IPS DF 4.7 (cell line): ENCODE data around the gene ZFAND3.
"Not testable (repeated sequence)": the region's sequence is repeated elsewhere in the genome, so short reads cannot be mapped to it uniquely, and the experiment has no call there.

ENCODE experiments used
- DNase-seq: peaks from one replicate; pipeline ENCODE4 v3.0.0-alpha.2; 2013; ENCODE audit warnings: low spot score; ENCODE audit errors: extremely low read depth

Gene ZFAND3

DNA sequence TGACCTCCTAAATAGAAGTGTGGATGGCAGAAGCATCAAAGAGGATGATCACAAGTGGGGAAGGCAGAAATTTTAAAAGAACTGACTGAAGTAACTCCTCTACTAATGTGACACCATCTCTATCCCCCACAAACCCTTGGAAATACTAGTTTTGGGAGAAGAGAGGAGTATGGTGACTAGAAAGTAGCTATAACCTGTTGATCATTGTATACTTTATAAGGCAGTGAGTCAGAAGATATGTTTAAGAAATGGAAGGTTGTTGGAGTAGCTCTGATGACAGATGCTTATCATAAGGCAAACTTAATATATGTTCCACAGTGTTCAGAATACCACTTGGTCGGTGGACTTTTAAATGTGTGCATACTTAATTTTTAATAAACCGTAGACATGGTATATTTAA is 116.6 kb downstream of the ZFAND3 start:
- DNase-seq = no peak

DNA sequence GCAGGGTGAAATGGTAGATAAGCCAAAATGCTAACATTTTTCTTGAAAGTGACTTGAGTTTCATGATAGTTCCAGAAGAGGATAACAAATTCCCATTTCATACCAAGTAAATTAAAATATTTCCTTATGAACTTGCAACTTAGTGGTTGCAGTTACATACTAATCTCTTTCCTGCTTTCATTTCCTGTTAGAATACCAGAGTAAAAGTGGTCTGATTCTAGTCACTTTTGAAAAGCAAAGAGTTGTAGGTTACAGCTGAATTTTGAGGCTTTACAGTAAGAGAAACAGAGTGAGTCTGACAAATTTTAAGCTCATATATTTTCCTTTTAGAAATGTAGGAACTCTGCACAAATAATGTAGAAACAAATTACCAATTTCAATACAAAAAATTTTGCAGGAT is 117.4 kb downstream of the ZFAND3 start:
- DNase-seq = no peak

DNA sequence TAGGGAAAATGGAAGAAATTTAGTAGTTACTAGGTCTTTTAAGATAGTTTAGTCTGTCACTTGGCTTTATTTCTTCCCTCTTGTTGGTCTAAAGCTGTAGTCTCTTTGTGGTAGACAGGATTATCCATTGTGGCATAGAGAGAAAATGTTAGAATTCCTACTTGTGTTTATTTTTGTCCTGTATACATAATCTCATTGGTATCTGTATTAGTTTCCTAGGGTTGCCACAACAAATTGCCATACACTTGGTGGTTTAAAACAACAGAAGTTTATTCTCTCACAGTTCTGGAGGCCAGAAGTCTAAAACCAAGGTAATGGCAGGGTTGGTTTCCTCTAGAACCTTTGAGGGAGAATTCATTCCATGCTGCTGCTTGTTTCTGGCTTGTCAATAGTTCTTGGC is 119.4 kb downstream of the ZFAND3 start:
- no peak for DNase-seq

DNA sequence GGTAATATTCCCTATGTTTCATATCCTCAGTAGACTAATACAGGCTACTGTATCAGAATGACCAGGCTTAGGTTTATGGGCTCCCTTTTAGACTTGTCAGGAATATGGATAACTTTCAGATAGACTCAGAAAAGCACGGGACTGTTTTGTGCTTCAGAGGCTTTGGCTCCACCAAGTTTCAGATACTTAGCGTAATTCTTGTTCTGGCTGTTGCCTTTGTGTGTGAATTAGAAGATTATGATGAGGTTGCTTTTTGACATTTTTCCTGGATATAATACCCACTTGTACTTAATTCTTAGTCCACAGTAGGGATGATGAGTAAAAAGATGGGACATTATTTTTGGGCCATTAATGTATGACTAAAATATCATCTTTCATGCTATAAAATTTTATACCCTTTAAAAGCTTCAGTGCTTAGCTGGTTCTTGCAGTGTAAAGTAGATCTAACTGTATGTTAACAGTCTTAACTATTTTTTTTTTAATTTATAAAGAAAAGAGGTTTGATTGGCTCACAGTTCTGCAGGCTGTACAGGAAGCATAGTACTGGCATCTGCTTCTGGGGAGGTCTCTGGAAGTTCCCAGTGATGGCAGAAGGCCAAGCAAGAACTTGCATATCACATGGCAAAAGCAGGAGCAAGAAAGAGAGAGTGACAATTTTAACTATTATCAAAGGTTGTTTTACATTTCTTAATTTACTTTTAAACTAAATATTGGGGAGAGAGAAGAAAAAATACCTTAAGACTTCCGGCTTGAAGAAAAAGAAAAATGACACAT is 120.7 kb downstream of the ZFAND3 start:
- no peak for DNase-seq

DNA sequence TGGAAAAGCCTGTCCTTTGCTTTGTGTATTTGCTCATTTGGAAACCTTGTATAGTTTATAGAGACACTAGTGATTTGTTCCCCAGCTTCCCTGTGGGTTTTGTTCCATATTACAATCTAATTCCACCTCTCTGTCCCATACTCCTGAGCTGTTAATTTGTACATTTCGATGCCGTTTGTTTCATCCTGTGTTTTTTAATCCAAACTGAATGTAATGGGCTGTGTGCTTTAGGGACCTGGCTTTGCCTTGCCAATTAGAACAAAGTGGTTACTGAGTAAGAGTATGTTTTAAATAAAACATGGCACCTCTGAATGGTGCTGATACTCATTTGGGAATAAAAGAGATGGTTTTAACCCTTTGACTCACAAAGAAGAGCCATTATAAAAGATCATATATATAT is 122.3 kb downstream of the ZFAND3 start:
- no peak for DNase-seq

DNA sequence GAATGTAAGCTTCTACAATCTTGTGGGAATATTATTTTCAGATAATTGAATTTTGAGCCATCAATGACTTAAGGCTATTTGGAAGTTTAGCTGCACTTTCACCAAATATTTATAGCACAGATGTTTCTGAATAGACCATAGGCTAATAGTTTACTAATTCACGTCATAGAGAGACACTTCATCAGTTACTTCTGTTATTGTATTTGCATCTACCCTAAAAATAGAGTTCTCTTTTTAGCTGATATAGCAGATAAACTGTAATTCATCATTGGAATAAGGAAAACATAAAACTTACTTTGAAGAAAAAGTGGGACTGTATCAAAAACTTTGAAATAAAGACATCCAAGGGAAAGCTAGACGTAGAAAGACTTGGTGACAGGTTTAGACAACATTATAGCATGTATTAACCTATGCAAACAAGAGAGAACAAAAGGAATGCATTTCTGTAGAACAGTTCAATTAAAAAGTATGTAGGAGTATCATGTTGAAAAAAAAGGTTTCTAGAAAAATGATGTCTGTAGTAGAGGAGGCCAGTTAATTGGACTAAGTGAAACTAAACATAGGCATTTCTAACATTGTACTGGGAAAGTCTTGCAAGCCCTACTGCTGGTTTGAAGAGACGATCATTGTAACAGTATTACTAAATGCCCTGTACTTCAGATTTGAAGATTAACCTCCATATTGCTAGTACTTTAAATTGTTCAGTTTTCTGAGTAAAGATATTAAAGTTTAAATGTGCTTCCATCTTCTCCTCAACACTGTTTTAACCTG is 123.3 kb downstream of the ZFAND3 start:
- DNase-seq = no peak

DNA sequence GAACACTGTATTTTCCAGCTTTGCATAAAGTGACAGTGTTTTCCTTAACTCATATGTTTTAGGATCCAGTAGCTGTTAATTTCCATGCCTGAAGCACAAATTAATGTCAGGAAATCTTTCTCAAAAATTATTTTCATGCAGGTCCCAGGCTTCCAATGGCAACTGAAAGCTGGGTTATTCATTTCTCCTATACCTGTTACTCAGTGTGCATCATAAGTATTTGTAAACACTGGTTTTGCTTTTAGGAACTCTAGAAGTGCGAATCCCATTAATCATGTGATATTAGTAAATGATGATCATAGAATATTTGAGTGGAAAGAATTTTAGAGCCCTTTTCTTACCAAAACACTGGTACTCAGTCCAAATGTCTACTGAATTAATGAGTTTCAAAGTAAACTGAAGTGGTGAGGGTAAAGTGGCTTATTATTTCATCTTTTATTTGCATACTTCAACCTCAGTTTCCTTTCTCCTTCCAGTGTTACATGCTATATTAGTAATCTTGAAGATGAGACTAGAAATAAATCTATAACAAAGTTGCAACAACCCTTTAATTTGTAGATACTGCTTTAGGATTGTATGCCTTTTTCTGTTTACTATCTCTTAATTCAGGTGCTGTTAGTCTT is 124.0 kb downstream of the ZFAND3 start:
- no peak for DNase-seq

DNA sequence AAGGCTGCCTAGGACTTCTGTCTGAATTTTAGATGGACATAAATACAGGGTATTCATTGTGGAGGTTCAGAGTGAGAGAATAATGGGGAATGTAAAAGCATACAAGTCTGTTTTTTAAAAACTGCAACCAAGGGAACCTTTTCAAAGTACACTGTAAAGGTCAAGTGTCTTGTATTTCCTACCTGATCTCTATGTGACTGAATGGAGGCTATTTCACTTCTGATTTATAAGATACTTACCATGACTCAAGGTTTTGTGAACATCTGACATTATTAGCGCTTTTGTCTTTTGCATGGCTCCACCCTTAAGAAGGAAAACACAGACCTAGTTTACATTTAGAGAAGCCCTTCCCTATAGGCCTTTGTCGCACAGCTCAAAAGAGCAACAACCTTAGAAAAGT is 126.5 kb downstream of the ZFAND3 start:
- DNase-seq = no peak

DNA sequence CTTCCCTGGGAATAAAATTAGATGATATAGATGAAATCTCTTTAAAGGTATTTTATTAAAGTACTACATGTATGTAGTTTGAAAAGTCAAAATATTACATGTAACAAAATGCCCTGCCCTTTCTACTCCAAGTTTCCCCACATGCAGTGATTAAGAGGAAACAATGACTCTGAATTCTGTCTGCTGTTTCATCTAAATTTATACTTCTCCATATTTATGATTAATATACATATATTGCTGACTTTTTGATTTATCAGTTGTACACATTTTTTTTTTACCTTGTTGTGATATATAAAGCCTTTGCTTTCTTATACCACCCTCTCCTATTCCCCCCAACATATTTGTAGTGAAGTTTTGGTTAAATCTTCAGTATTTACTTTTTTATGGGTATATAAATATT is 127.9 kb downstream of the ZFAND3 start:
- no peak for DNase-seq

DNA sequence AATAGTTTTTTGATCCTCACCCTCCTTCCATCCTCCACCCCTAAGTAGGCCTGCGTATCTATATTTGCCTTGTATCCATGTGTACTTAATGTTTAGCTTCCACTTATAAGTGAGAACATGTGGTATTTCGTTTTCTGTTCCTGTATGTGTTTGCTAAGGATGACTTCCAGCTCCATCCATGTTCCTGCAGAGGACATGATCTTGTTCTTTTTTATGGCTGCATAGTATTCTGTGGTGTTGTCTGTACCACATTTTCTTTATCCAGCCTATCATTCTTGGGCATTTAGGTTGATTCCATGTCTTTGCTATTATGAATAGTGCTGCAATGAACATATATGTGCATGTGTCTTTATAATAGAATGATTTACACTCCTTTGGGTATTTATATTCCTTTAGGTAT is 129.1 kb downstream of the ZFAND3 start:
- not testable (repeated sequence) for DNase-seq

DNA sequence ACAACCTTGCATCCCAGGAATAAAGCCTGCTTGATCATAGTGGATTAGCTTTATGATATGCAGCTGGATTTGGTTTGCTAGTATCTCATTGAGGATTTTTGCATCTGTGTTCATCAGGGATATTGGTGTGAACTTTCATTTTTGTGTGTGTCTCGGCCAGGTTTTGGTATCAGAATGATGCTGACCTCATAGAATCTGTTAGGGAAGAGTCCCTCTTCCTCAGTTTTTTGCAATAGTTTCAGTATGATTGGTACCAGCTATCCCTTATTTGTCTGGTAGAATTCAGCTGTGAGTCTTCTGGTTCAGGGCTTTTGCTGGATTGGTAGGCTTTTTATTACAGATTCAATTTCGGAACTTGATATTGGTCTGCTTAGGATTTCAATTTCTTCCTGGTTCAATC is 132.5 kb downstream of the ZFAND3 start:
- no peak for DNase-seq

DNA sequence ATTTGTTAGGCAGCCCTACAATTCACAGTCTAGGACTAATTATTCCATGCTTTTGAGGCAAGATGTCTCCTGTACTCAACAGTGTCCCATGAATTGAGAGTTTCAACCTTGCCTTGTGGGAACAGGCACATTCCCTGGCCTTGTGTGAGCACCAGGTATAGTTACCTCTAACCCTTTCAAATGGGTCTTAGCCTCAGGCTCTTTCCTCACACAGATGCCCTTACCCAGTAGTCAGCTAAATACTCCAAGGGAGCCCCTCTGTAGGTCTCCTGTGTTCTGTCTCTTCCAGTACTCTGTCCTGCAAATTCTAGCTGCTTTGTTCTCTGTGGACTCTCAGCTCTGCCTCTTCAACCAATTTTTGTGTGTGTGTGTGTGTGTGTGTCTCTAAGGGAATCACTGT is 135.3 kb downstream of the ZFAND3 start:
- peak; percentile 3 for DNase-seq

DNA sequence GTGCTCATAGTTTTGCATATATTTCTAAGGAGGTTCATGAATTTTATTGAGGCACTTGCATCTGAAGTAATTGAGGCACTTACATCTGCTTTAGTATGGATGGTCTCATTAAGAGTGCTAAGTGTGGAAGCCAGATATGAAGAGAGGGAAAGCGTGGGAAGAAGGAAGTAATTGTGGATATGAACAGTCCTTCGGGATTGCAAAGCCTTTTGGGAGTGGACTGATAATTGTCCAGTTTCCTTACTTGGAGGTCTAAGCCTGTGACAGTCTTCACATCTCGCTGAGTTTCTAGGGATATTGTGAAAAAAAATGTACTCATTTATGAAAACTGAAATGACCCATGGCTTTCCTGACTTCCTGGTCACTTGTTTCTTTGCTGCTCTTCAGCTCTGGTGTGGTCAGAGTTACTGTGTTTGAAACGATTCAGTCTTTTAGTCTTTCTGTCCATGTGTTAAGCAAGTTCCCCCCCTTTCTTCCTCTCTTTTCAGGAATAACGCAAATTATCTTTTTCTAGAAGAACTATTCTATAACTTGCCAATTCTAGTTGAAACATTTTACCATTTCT is 137.3 kb downstream of the ZFAND3 start:
- no peak for DNase-seq

DNA sequence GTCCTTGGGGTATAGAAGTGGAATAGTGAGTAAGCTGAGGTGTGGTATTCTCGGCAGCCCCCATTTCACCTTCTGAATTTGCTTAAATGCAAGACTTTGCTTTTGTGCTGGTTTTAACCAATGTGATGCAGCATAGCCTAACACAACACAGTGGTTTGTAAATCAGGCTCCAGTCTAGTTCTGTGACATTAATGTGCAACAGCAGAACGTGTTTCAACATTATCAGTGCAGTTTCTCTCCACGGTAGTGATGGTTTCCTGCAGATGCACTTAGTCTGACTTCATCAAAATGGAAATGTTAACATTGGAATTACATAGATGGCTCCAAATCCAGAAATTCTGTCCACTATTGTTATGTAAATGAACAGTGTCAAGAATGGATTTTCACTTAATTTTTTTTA is 139.5 kb downstream of the ZFAND3 start:
- DNase-seq = no peak

DNA sequence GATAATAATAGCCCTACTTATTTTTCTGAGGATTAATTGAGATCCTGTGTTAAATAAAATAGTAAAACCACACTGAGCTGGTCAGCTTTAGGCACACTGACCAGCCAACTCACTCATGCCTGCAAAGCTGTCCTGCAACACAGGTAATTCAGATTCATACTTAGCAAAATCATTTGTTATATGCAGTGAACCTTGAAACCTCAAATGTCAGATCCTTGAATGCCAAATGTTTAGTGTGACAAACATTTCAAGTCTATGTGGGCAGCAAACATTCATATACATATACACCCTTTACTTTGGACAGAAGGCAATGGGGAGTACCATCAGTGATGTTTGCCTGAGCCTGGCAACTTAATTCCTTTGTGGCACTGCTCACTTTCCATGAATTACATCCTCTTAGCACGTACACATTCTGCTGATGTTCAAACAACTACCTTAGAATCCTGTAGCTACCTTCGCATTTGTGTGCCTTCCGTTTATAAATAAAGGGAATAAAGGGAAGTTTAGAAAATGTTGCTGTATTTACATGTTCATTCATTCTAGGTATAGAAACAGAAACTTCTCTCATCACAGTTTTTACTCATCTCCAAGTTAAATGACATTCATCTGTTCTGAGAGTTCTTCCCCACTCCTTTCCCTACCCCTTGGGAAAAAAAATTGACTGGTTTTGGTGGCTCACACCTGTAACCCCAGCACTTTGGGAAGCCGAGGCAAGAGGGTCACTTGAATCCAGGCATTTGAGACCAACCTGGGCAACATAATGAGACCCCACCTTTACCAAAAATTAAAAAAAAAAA is 140.8 kb downstream of the ZFAND3 start:
- DNase-seq = no peak

DNA sequence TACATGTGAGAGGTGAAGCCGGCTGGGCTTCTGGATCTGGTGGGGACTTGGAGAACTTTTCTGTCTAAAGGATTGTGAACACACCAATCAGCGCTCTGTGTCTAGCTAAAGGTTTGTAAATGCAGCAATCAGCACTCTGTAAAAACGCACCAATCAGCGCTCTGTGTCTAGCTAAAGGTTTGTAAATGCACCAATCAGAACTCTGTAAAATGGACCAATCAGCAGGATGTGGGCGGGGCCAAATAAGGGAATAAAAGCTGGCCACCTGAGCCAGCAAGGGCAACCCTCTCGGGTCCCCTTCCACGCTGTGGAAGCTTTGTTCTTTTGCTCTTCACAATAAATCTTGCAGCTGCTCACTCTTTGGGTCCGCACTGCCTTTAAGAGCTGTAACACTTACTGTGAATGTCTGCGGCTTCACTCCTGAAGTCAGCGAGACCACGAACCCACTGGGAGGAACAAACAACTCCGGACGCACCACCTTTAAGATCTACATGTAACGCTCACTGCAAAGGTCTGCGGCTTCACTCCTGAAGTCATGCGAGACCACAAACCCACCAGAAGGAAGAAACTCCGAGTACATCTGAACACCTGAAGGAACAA is 143.1 kb downstream of the ZFAND3 start:
- DNase-seq = not testable (repeated sequence)

DNA sequence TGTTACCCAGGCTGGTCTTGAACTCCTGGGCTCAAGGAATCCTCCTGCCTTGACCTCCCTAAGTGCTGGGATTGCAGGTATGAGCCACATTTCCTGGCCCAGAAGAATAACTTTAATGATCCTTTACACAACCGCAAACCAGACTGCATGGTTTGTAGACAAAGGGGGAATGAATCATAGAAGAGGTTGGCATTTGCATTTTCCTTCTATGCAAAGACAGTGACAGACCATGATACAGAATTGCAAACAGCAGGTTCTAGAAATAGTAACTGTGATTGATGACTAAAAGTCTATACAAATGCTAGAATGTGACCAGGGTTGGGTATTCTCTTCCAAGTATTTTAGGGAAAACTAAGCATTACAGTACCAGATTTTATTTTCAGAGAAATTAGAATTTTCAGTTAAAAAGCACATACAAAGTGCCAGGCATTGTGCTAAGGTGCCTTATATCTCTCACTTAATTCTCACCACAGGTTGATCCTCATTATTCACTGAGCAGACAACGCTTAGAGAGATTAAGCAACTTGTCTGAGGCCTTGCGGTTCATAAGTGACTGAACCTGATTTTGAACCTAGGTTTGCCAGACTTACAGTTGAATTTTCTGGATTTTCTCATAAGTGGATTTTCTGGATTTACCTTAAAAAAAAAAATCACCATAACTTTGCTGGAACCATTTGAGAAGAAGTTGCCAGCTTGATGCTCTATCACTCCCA is 146.6 kb downstream of the ZFAND3 start:
- no peak for DNase-seq

DNA sequence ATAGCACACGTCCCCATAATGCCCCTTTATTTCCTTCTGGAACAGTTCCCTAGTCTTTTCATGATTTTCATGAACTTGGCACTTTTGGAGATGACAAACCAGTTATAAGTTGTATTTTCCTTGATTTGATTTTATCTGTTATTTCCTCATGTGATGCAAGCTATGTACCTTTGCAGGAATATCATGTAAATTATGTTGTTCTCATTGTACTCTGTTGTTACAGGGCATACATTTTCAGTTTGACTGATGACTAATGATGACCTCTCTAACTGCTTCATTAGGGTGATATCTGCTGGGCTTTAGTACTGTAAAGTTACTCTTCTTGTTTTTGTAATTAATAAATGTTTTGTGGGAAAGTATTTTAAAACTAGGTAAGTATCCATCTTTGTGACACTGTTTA is 147.3 kb downstream of the ZFAND3 start:
- no peak for DNase-seq

DNA sequence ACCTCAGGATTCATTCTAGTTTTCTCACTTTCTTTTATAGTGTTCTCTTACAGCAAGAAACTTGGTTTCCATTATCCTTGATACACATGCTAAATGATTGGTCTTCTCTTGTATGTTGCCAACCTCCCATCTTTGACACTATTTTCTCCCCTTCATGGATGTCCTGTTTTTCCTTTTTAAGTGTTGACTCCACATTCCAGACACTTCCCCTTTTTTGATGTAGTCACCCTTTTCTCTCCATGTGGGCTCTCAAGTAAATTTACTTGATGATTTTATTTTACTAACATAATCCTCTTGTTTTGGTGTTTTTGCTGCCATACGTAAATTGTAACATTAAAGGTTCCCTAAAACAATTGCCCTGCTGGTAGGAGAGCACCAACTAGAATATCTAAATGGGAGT is 148.1 kb downstream of the ZFAND3 start:
- no peak for DNase-seq

DNA sequence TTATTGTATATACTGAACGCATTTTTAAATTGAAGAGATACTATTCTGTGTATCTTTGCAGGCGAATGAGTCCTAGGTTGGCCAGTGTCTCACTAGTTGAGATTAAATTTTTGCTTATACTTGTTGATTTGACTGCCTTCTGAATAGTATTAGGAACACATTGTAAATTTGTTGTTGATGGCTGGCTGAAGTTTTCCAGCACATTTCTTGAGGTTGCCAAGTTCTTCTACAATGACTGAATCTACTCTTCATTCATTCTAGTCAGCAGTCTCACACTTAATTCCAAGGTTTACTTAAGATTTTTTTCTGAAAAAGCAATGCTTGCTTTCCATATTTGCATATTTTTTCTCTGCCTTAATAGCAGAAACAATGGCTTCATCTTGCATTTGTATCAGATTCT is 151.7 kb downstream of the ZFAND3 start:
- DNase-seq = no peak
